Astrocyte of the hippocampus (primary cell): ENCODE data around the gene CYLD.
A peak's percentile ranks its signal among the peaks of the same experiment; 100 is the strongest.

Experiments used
- DNase-seq: peaks from one replicate; pipeline ENCODE4 v3.0.0; 2011; ENCODE audit warnings: low read depth, low spot score

Gene CYLD

GRCh38 chr16:50739031-50739430, 2.9 kb upstream of the CYLD start:
- no peak for DNase-seq

- no peak for DNase-seq
Measured at GRCh38 chr16:50740736-50741135, 1.1 kb upstream of the CYLD start.

- DNase-seq: no peak
Measured at GRCh38 chr16:50741225-50741780, 583 bp upstream of the CYLD start.

- peak; percentile 57 for DNase-seq
Measured at GRCh38 chr16:50742576-50743200, 802 bp downstream of the CYLD start.

GRCh38 chr16:50743581-50744225, 1.8 kb downstream of the CYLD start:
- no peak for DNase-seq

GRCh38 chr16:50744881-50745280, 3.0 kb downstream of the CYLD start:
- DNase-seq: no peak

GRCh38 chr16:50745940-50746339, 4.1 kb downstream of the CYLD start:
- DNase-seq: no peak

- DNase-seq: no peak
Measured at GRCh38 chr16:50747207-50747956, 5.5 kb downstream of the CYLD start.

GRCh38 chr16:50751528-50751927, 9.6 kb downstream of the CYLD start:
- no peak for DNase-seq

- no peak for DNase-seq
Measured at GRCh38 chr16:50752471-50753235, 10.8 kb downstream of the CYLD start.

GRCh38 chr16:50756473-50756872, 14.6 kb downstream of the CYLD start:
- DNase-seq: no peak

- no peak for DNase-seq
Measured at GRCh38 chr16:50761267-50761666, 19.4 kb downstream of the CYLD start.

- DNase-seq: no peak
Measured at GRCh38 chr16:50762241-50762640, 20.4 kb downstream of the CYLD start.

- DNase-seq: no peak
Measured at GRCh38 chr16:50763211-50763610, 21.3 kb downstream of the CYLD start.

GRCh38 chr16:50765260-50765659, 23.4 kb downstream of the CYLD start:
- DNase-seq: no peak

- no peak for DNase-seq
Measured at GRCh38 chr16:50765861-50766260, 24.0 kb downstream of the CYLD start.

GRCh38 chr16:50767197-50767596, 25.3 kb downstream of the CYLD start:
- no peak for DNase-seq

GRCh38 chr16:50771366-50771765, 29.5 kb downstream of the CYLD start:
- DNase-seq: peak; percentile 2

- no peak for DNase-seq
Measured at GRCh38 chr16:50774405-50774804, 32.5 kb downstream of the CYLD start.

GRCh38 chr16:50774960-50775359, 33.1 kb downstream of the CYLD start:
- DNase-seq: no peak

- no peak for DNase-seq
Measured at GRCh38 chr16:50776037-50776436, 34.2 kb downstream of the CYLD start.
